CD4-positive, alpha-beta T cell treated with Interleukin-1 beta for 1 hour (primary cell): ENCODE results near the gene ZCCHC14.
"Not testable (repeated sequence)": the region's sequence is repeated elsewhere in the genome, so short reads cannot be mapped to it uniquely, and the experiment has no call there.

Experiments used
- DNase-seq, 2 donors: peaks; one replicate each; pipeline ENCODE4 v3.0.0-alpha.2; 2020 to 2022

ZCCHC14 gene

DNA sequence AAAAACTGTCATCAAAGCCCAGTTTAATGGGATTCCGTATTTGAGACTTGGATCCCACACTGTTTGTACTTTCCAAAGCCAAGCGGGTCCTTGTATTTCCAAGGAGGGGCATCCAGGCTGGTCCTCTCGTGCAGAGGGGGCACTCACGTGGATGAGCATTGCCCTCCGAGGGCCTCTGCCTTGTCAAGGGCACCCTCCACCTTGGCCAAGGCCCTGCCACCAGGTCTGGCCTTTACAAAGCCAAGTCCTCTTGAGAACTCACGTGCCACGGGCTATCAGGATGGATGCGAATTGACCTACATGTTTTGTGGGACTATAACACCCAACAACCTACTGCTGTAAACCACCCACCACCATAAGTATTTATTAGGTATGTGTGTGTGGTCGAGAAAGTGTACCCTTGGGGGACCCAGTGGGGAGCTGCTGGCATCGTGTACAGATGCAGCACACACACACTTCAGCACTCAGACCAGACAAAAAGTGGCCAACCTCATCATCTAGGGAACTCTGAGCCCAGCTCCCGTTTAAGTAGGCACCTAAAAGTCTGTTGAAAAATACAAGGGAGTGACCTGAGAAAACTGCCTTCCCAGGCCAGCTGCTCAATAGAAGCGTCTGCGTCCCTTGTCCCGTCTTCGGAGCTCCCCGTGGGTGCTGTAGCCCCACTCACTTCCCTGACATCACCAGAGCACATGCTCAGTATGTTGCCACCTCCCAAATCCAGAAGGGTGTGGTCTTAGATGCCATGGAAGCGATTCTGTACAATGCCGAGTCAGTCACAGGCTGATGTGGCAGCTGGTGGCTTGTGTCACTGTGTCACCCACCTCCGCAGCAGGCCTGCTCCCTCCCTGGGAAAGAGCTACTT is 87.8 kb downstream of the ZCCHC14 start:
- no peak for DNase-seq

GRCh38 chr16:87395181-87395842 is 97.5 kb downstream of the ZCCHC14 start:
- DNase-seq, result no peak

DNA sequence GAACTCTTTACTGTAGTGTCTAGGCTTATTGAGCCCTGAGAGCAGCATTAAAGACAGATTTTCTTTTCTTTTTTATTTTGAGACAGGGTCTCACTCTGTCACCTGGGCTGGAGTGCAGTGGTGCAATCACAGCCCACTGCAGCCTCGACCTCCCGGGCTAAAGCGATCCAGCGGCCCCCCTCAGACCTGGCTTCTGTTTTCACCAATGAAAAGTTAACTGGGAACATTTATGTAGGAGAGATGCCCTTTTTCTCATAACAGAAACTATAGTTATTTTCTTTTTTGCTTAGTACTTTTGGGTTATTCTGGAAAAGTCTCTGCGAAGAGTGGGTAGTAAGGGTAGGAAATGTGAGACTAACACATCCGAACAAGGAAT is 99.2 kb downstream of the ZCCHC14 start:
- no peak for DNase-seq

DNA sequence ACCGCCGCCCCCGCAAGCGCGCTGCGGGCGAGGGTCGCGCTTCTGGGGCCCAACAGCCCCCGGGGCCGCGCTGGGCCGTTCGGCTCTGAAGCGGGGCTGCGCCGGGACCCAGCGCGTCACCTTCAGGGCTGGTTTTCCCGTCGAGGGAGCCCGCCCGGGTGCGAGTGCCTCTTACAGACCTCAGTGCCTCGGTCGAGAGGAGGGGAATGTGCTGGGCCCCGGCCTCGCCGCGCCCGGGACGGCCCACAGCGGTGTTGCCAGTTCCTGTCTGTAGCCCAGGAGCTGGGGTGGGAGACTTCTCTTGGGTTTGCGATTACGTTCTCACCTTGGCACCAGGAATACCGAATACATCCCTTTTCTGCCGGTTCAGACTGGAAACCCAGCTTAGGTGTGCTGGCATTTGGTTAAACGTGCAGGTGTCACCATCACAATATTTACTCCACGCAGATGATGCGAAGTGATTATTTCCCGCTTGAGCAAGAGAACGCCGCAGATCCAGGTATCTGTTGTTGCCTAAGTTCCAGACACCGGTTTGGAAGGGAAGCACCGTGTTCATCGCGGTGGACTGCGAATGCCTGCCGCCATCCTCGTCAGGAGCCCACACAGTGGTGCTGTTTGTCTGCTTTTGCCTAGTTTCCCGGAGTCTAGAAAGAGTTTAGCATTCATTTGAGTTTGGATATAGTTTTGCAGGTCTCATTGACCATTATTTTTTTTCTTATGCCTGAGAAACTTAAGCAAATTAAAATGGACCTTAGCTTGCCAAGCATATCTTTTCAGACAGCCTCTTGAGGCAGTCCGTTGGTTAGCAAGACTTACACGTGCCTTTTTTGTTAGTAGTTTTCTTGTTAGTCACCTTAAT is 99.8 kb downstream of the ZCCHC14 start:
- peak; percentile 33 to 35 for DNase-seq

- peak; percentile 98 to 99 for DNase-seq
Measured at GRCh38 chr16:87391950-87392820, 100.6 kb downstream of the ZCCHC14 start, which contains the start of gene MAP1LC3B. TSS of gene MAP1LC3B (plus strand) at chr16:87392336. CDS start at chr16:87392428, 92 bp downstream.

DNA sequence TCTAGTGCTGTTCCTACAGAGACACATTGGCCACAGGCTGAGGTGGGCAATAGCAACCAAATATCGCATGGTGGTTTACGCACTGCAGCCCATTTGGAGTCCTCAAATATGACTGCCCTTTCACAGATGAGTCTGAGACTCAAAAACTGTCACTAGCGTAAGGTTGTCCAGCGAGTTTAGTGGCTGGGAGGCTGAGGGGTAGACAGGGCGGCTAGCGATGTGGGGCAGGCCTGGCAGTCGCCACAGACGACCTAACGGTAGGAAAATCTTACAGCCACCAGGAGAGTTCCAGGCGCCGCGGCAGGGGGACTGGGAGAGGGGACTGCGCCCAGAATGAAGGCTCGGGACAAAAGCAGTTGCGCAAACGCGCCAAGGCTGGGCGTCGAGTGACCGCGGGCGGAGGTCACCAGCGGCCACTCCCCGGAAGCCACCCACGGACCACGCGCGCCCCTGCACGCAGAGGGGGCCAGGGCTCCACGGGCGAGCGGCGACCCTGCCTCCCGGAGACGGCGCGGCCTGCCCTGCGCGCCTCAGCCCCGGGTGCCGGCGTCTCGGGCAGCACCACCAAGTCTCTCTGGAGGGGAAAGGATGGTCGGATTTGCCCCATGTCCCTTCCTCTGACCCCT is 101.4 kb downstream of the ZCCHC14 start:
- no peak for DNase-seq

- DNase-seq, result no peak
Measured at GRCh38 chr16:87390641-87391323, 102.0 kb downstream of the ZCCHC14 start.

GRCh38 chr16:87389914-87390313 is 102.9 kb downstream of the ZCCHC14 start:
- not testable (repeated sequence) for DNase-seq

DNA sequence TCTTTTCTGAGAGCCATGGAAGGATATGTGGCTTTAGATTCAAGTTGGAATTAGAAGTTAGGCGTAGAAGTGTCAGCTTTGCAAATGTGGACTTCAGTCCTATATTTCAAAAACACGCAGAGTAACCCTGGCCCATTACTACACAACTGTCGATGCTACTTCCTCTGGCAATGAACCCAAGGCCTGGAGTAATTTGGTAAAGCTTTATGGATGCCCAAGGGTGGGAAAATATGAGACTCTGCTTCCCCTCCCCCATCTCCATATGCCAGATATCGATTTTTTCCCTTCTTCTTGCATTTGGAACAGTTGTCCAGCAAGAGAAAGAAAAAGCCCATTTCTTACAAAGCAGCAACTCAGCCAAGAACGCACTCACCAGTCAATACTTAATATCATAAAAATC is 103.6 kb downstream of the ZCCHC14 start:
- no peak for DNase-seq

GRCh38 chr16:87388818-87389134 is 104.0 kb downstream of the ZCCHC14 start:
- DNase-seq, result no peak

DNA sequence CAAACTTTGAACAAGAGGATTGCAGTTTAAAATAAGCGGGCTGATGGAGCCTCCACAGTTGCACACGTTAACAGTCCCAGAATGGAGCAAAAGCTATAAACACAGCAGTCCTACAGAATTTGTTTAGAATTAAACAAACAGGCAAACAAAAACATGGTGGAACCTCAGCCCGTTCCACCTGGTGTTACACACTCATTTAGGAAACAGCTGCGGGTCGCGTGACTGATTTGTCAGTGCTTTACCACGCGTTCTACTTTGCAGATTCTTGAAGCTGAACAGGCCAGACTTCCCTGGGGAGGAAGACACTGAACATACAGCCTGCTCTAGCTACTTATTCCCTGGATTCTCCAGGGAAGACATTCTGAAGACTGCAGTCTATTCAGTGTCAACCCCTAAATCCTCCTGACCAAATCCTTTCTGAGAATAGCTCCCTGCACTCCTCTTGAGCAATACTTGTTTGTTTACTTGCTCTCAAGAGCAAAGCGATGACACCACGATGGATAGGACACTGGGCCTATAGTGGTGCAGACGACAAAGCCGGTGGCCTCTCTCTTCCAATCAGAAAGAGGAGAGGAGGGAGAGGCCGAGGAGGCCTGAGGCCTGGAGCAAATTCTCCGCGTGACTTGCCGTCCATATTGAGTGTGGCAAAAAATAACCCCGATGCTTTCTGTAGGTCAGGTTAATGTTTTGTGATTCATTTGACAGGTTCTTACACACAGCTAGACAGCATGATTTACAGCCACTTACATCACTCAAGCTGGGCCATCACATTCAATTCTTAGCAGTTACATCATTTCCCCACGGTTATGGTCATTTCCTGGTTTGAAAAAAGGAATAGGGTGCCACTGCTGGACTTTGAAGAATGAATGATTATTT is 104.6 kb downstream of the ZCCHC14 start:
- DNase-seq, result peak; percentile 95

- DNase-seq, result not testable (repeated sequence)
Measured at GRCh38 chr16:87384875-87385167, 108.0 kb downstream of the ZCCHC14 start.

GRCh38 chr16:87384162-87384874 is 108.5 kb downstream of the ZCCHC14 start:
- no peak for DNase-seq

GRCh38 chr16:87383505-87384161 is 109.2 kb downstream of the ZCCHC14 start, which contains the start of gene FBXO31:
TSS of gene FBXO31 (minus strand) at chr16:87383776. CDS start at chr16:87383744, 32 bp downstream.
- peak; percentile 85 to 89 for DNase-seq

DNA sequence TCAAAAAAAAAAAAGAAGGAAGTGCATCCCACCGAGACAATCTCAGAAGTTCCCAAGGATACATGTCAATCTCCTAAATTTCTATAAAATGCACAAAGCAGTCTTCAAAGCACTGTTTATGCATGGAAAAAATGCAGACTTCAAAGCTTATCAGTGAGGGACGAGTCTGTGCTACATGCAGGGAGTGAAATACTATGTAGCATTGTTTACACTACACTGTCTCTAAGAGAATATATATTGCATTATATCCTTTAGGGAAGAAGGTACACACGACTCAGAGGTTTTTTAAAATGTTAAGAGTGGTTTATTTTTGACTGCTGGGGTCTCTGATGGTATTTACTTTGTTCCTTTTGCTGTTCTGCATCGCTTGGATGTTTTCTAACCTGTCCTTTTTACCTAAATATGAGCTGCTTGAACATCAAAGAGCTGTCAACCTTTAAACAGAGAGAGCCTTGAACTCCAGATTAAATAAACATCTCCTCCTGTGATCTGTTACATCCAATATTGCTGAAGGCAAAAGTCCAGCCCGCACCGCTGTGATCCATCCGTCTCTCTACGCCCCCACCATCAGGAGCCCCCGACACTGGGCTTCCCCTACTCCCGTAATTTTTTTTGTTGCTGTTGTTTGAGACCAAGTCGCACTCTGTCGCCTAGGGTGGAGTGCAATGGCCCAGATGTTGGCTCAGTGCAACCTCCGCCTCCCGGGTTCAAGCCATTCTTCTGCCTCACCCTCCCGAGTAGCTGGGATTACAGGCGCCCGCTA is 110.6 kb downstream of the ZCCHC14 start:
- DNase-seq, result no peak

GRCh38 chr16:87380881-87381280 is 111.9 kb downstream of the ZCCHC14 start:
- no peak for DNase-seq

DNA sequence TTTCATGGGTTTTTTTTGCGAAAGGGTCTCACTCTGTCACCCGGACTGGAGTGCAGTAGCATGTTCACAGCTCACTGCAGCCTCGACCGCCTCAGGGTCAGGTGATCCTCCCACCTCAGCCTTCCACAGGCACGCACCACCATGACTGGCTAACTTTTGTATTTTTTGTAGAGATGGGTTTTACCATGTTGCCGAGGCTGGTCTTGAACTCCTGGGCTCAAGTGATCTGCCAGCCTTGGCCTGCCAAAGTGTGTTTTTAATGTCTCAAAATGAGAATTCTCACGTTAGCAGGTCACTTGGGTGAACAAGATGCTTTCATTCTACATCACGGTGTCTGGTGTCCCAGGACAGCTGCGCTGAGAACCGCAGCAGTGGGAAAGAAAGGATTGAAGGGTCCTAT is 112.4 kb downstream of the ZCCHC14 start:
- DNase-seq, result no peak

GRCh38 chr16:87379312-87379752 is 113.5 kb downstream of the ZCCHC14 start:
- DNase-seq, result not testable (repeated sequence)
